Measurements from ENCODE around the gene IGF1. TPM values are rescaled to one million over a fixed set of nuclear protein-coding genes. Genes with fewer than 3 reads are reported as not detected.

The IGF1 gene
- total and polyA plus RNA-seq, 10 of the 15 experiments (the other 5 are each of a cell fraction or from before 2014, with no cell fraction given): 2.4 to 9.2 (median 3.5) TPM

DNA sequence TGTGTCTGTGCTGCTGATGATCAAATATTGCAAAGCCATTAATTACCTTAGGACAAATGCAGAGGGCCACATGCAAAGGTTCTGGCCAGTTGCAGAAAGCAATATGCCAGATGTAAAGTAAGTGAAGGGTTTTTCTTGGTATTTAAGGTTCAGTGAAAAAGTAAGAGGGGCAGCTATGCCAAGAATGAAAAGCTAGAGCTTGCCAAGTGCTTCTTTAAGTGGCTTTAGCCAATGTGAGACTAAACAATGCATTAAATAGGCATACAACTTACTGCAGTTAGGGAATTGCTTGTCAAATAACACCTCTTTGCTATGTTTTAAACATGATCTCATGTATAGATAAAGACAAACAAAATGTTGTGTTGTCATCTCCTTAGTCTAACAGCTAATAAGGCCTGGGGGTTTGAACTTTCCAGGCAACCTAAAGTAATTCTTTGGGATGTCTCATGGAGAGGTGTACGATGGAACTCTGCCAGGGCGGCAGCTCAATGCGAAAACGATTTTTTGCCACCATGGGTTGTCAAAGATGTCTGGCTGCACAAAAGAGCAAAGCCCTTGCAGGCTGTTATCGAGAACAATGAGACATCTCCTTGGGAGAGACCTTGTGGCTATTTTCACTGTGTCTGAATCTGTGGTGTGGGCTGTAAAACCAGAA, 12.0 kb downstream of the IGF1 start:
- ATAC-seq: no peak
- no TSS peak for BruUV-seq (replicated peaks)
- no peak overlapping the region for H3K4me3 ChIP-seq
- WGBS (ENCODE audit: insufficient coverage, insufficient replicate concordance, low lambda C conversion rate, missing lambda C conversion rate): 60% methylated on average over 5 of the region's 5 CpGs
- TF ChIP-seq TAF1 (IDR thresholded peaks at IDR 0.05; ENCODE audit: borderline replicate concordance, low read depth, low read length): no peak
- no peak for TF ChIP-seq BRCA1 (IDR thresholded peaks at IDR 0.05; ENCODE audit: low read depth, low read length)
- TF ChIP-seq, protein P1, sequence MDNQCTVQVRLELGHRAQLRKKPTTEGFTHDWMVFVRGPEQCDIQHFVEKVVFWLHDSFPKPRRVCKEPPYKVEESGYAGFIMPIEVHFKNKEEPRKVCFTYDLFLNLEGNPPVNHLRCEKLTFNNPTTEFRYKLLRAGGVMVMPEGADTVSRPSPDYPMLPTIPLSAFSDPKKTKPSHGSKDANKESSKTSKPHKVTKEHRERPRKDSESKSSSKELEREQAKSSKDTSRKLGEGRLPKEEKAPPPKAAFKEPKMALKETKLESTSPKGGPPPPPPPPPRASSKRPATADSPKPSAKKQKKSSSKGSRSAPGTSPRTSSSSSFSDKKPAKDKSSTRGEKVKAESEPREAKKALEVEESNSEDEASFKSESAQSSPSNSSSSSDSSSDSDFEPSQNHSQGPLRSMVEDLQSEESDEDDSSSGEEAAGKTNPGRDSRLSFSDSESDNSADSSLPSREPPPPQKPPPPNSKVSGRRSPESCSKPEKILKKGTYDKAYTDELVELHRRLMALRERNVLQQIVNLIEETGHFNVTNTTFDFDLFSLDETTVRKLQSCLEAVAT (IDR thresholded peaks at IDR 0.05): no peak
- no peak for TF ChIP-seq PAX8 (IDR thresholded peaks at IDR 0.05)
- TF ChIP-seq, protein P2, sequence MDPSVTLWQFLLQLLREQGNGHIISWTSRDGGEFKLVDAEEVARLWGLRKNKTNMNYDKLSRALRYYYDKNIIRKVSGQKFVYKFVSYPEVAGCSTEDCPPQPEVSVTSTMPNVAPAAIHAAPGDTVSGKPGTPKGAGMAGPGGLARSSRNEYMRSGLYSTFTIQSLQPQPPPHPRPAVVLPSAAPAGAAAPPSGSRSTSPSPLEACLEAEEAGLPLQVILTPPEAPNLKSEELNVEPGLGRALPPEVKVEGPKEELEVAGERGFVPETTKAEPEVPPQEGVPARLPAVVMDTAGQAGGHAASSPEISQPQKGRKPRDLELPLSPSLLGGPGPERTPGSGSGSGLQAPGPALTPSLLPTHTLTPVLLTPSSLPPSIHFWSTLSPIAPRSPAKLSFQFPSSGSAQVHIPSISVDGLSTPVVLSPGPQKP (IDR thresholded peaks at IDR 0.05; ENCODE audit: low read depth, low read length): no peak
- no peak for TF ChIP-seq KLF5 (IDR thresholded peaks at IDR 0.05; ENCODE audit: partially characterized antibody)
- TF ChIP-seq, protein P3, sequence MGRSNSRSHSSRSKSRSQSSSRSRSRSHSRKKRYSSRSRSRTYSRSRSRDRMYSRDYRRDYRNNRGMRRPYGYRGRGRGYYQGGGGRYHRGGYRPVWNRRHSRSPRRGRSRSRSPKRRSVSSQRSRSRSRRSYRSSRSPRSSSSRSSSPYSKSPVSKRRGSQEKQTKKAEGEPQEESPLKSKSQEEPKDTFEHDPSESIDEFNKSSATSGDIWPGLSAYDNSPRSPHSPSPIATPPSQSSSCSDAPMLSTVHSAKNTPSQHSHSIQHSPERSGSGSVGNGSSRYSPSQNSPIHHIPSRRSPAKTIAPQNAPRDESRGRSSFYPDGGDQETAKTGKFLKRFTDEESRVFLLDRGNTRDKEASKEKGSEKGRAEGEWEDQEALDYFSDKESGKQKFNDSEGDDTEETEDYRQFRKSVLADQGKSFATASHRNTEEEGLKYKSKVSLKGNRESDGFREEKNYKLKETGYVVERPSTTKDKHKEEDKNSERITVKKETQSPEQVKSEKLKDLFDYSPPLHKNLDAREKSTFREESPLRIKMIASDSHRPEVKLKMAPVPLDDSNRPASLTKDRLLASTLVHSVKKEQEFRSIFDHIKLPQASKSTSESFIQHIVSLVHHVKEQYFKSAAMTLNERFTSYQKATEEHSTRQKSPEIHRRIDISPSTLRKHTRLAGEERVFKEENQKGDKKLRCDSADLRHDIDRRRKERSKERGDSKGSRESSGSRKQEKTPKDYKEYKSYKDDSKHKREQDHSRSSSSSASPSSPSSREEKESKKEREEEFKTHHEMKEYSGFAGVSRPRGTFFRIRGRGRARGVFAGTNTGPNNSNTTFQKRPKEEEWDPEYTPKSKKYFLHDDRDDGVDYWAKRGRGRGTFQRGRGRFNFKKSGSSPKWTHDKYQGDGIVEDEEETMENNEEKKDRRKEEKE (IDR thresholded peaks at IDR 0.05): no peak
- TF ChIP-seq MEF2A (IDR thresholded peaks at IDR 0.05; ENCODE audit: insufficient read depth, low read depth, low read length): no peak
- in situ Hi-C loops (cut with MboI): no loop called here
- no peak for FAIRE-seq
- H2AFZ ChIP-seq (ENCODE audit: control insufficient read depth, low read depth, low read length): no peak overlapping the region
- H3K27ac ChIP-seq (ENCODE audit: control insufficient read depth, insufficient read depth): no peak overlapping the region
- ChIA-PET RAD21 (ENCODE audit: unreplicated experiment) (interaction anchor here (0.8 kb wide), 1 partner anchor 10 kb away, joined by 3 read pairs; no protein-coding TSS in a partner anchor), CTCF (no interaction called here), SMC1A (ENCODE audit: uncharacterized antibody, unreplicated experiment) (interaction anchor here (1.5 kb wide), 1 partner anchor 64 kb away, joined by 4 read pairs; no protein-coding TSS in a partner anchor), POLR2A (no interaction called here)
- H3K9ac ChIP-seq (ENCODE audit: control insufficient read depth, insufficient read depth, low read length): no peak overlapping the region
- H3K9me3 ChIP-seq (replicated peaks; ENCODE audit: control insufficient read depth, insufficient read depth, low read length): no peaks in the 10 kb centered on the region
- intact Hi-C loops (cut with micrococcal nuclease; ENCODE audit: unreplicated experiment): no loop called here
- no peak for DNase-seq (ENCODE audit: low read depth, low spot score)
- H4K20me1 ChIP-seq (ENCODE audit: control insufficient read depth, insufficient read depth): no peaks in the 10 kb centered on the region
- no peaks in the 10 kb centered on the region for H3K4me1 ChIP-seq (ENCODE audit: control insufficient read depth, insufficient read depth, low read length)
- H3K36me3 ChIP-seq (ENCODE audit: control insufficient read depth in 2 of 2, insufficient read depth in 2 of 2, low read length in 1 of 2): no peaks in the 10 kb centered on the region
- no peak overlapping the region for H3K4me2 ChIP-seq (ENCODE audit: control insufficient read depth, insufficient read depth)
- H3K27me3 ChIP-seq (replicated peaks in 1 of 2; ENCODE audit: control insufficient read depth in 2 of 2, insufficient read depth in 2 of 2, low read length in 1 of 2): no peaks in the 10 kb centered on the region
- H3K79me2 ChIP-seq (ENCODE audit: control insufficient read depth, insufficient read depth, low read length): no peaks in the 10 kb centered on the region
